Breast epithelium (tissue), 4 donors: ENCODE results near the gene PPP1CA. TPM values are rescaled to one million over a fixed set of nuclear protein-coding genes. Genes with fewer than 3 reads are reported as not detected.

Source experiments
- DNase-seq, 2 donors: peaks; one replicate each; pipeline ENCODE4 v3.0.0-alpha.2; 2019; ENCODE audit warnings: low spot score in 2 of 2
- H3K27ac ChIP-seq, 2 donors: fragments of 200-600 bp; sonication (generic) in 1 of 2; one replicate each; pipeline ENCODE4 v1.5.1; 2016 to 2019; ENCODE audit warnings: mild to moderate bottlenecking in 1 of 2
- H3K27me3 ChIP-seq, 2 donors: fragments of 200-600 bp; sonication (generic) in 1 of 2; one replicate each; pipeline versions ENCODE4 v1.5.1 to v1.6.0; 2017 to 2019; ENCODE audit warnings: control low read depth in 1 of 2, mild to moderate bottlenecking in 1 of 2
- H3K36me3 ChIP-seq: fragments of 200-600 bp; one replicate; pipeline ENCODE4 v1.5.1; 2019
- H3K4me1 ChIP-seq, 2 donors: fragments of 200-600 bp; sonication (generic); one replicate each; pipeline ENCODE4 v1.5.1; 2016 to 2019; ENCODE audit warnings: control low read depth in 1 of 2
- H3K4me3 ChIP-seq, 3 donors: fragments of 200-600 bp; sonication (generic); 1 replicate in 2 of 3; 2 replicates in 1 of 3; pipeline ENCODE4 v1.5.1; 2016 to 2019; ENCODE audit warnings: mild to moderate bottlenecking in 3 of 3, moderate library complexity in 2 of 3
- H3K9me3 ChIP-seq, 2 donors: fragments of 200-600 bp; sonication (generic) in 1 of 2; one replicate each; pipeline ENCODE4 v1.5.1; 2016 to 2019; ENCODE audit warnings: control low read depth in 1 of 2
- CTCF ChIP-seq, 3 donors: fragments of 450-650 bp; IDR thresholded peaks; one replicate each; pipeline ENCODE4 v1.5.1; 2016 to 2017; ENCODE audit warnings: antibody characterized with exemption in 3 of 3, mild to moderate bottlenecking in 3 of 3, moderate library complexity in 3 of 3
- POLR2A ChIP-seq: fragments of 450-650 bp; IDR thresholded peaks from one replicate; pipeline ENCODE4 v1.6.1; 2016; ENCODE audit warnings: antibody characterized with exemption, mild to moderate bottlenecking, moderate library complexity
- POLR2AphosphoS5 ChIP-seq, 3 donors: sonication (generic); formaldehyde crosslinking; IDR thresholded peaks; one replicate each; pipeline ENCODE4 v1.6.1; 2017; ENCODE audit warnings: antibody characterized with exemption in 3 of 3
- intact Hi-C: fragments of 100-400 bp; cut with DNase I; formaldehyde crosslinking; loops from one replicate; pipeline ENCODE4 v1.15.1; 2023; ENCODE audit warnings: low total_unique reads
- total RNA-seq, 3 donors: library from RNA; depleted of rRNA; stranded (reverse); fragments of >200 nt; gene quantifications; one replicate each; pipeline ENCODE4 v1.1.0, GENCODE V29; 2016

The PPP1CA gene
- total RNA-seq, 3 donors from 2014 or later: 73.1 to 91.9 (median 76.7) TPM

GRCh38 chr11:67353317-67354074 lies 48.2 kb downstream of the PPP1CA start, which contains the start of gene POLD4:
Gene POLD4 (minus strand): TSS chr11:67353546. CDS start chr11:67353399, 147 bp downstream.
- H3K4me3 ChIP-seq: peak within 1 kb of the TSS; percentile 73 to 76 (median 74)
- no peaks in the 10 kb centered on the region for H3K27me3 ChIP-seq
- peak within 1 kb of the TSS; percentile 97 to 98 for H3K27ac ChIP-seq
- TF ChIP-seq POLR2AphosphoS5 (IDR thresholded peaks at IDR 0.05): peak; percentile 92 to 95 (median 93)
- no peak for TF ChIP-seq CTCF (IDR thresholded peaks at IDR 0.05)
- TF ChIP-seq POLR2A: peak; percentile 88
- intact Hi-C loops: no loop called here
- H3K36me3 ChIP-seq: no peaks in the 10 kb centered on the region
- DNase-seq: peak; percentile 98
- H3K9me3 ChIP-seq: no peaks in the 10 kb centered on the region
- H3K4me1 ChIP-seq: peaks cover 13 to 30% of the 10 kb centered on the region in 2 donors

DNA sequence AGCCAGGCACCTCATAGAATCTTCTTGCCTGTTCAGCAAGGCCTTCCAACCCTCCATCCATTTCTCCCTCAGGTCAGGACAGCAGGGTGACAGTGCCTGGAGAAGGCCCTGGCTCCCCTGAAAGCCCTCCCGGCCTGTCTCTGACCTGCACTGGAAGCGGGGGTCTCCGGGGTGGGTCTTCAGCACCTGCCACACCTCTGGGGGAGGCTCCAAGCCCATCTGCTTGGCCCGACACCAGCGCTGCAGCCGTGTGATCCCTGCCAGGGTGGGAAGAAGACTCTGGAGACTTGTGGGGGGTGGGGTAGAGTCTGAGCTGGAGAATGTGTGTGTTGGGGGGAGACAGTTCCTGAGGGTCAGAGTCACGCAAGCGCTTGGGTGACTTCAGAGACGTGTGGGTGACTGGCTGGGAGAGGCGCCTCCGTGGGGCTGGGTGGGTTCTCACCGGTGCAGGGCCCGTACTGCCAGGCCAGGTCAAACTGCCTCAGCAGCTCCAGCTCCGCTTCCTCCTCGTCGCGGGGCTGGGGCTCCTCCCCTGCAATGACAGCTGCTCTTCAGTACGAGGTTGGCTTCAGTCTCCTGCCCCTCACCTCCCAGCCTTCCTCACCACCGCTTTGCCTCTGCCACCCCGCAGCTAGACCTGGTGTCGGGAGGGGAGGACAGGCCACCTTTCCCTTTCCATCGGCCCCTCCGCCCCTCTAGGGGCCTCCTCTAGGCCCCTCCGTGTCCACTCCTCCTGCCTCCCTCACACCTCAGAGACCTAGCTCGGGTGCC lies 48.9 kb downstream of the PPP1CA start:
- DNase-seq: no peak
- Histone ChIP-seq H3K27ac (peak overlapping the region; percentile 97 to 98), H3K4me3 (peak overlapping the region; percentile 73 to 76 (median 74)), H3K4me1 (peaks cover 13 to 30% of the 10 kb centered on the region in 2 donors), H3K9me3 (no peaks in the 10 kb centered on the region), H3K27me3 (no peaks in the 10 kb centered on the region), H3K36me3 (no peaks in the 10 kb centered on the region)
- TF ChIP-seq CTCF (IDR thresholded peaks at IDR 0.05) (no peak), POLR2A (no peak), POLR2AphosphoS5 (IDR thresholded peaks at IDR 0.05) (no peak)
- intact Hi-C loops: no loop called here

GRCh38 chr11:67351275-67352005 lies 50.2 kb downstream of the PPP1CA start:
- H3K4me3 ChIP-seq: peak overlapping the region in 1 of 3 donors; percentile 74
- H3K4me1 ChIP-seq: peaks cover 13 to 30% of the 10 kb centered on the region in 2 donors
- DNase-seq: no peak
- peak overlapping the region; percentile 97 to 98 for H3K27ac ChIP-seq
- no peaks in the 10 kb centered on the region for H3K36me3 ChIP-seq
- H3K9me3 ChIP-seq: no peaks in the 10 kb centered on the region
- TF ChIP-seq POLR2AphosphoS5 (IDR thresholded peaks at IDR 0.05): peak in 2 of 3 donors; percentile 51 to 59
- TF ChIP-seq CTCF (IDR thresholded peaks at IDR 0.05): peak; percentile 80 to 97 (median 84)
- no peak for TF ChIP-seq POLR2A
- no peaks in the 10 kb centered on the region for H3K27me3 ChIP-seq
- intact Hi-C loops: no loop called here

- no peak for DNase-seq
- intact Hi-C loops: no loop called here
- no peak overlapping the region for H3K4me3 ChIP-seq
- H3K36me3 ChIP-seq: no peaks in the 10 kb centered on the region
- TF ChIP-seq CTCF (IDR thresholded peaks at IDR 0.05) (no peak), POLR2AphosphoS5 (IDR thresholded peaks at IDR 0.05) (no peak), POLR2A (no peak)
- H3K27ac ChIP-seq: peak overlapping the region in 1 of 2 donors; percentile 2
- H3K27me3 ChIP-seq: no peaks in the 10 kb centered on the region
- no peaks in the 10 kb centered on the region for H3K9me3 ChIP-seq
- H3K4me1 ChIP-seq: peaks cover 9 to 24% of the 10 kb centered on the region in 2 donors
These were observed 51.7 kb downstream of the PPP1CA start for GRCh38 chr11:67349928-67350465.
